Measurements from ENCODE around the gene SMAD4.

Gene SMAD4

GRCh38 chr18:51059969-51060368 is 30.0 kb downstream of the SMAD4 start:
- DNase-seq: no peak
- no peak for TF ChIP-seq CTCF (IDR thresholded peaks at IDR 0.05)
- no peaks in the 10 kb centered on the region for H3K9me3 ChIP-seq
- no peak overlapping the region for H3K4me3 ChIP-seq
- H3K27me3 ChIP-seq: no peaks in the 10 kb centered on the region
- H3K27ac ChIP-seq: no peak overlapping the region
- intact Hi-C loops (cut with DNase I; ENCODE audit: low total_unique reads): loop anchor here (10.0 kb wide), 1 partner anchor 135 kb away; the partner anchor contains the start of gene MEX3C
- no peaks in the 10 kb centered on the region for H3K4me1 ChIP-seq
- H3K36me3 ChIP-seq: peaks cover 45 to 67% (median 48%) of the 10 kb centered on the region in 3 donors

- Histone ChIP-seq H3K27me3 (no peaks in the 10 kb centered on the region), H3K4me3 (no peak overlapping the region), H3K36me3 (peaks cover 50 to 76% (median 54%) of the 10 kb centered on the region in 3 donors), H3K9me3 (no peaks in the 10 kb centered on the region), H3K27ac (no peak overlapping the region), H3K4me1 (peaks cover 0 to 24% (median 3%) of the 10 kb centered on the region in 4 donors)
- DNase-seq: no peak
- no peak for TF ChIP-seq CTCF (IDR thresholded peaks at IDR 0.05)
- intact Hi-C loops (cut with DNase I; ENCODE audit: low total_unique reads): loop anchor here (10.0 kb wide), 1 partner anchor 131 kb away; the partner anchor contains the start of gene MEX3C
Observed at GRCh38 chr18:51064256-51064655, 34.2 kb downstream of the SMAD4 start.

- Histone ChIP-seq H3K9me3 (no peaks in the 10 kb centered on the region), H3K4me1 (peaks cover 0 to 30% (median 3%) of the 10 kb centered on the region in 4 donors), H3K36me3 (peaks cover 30 to 68% (median 42%) of the 10 kb centered on the region in 3 donors), H3K27ac (no peak overlapping the region), H3K4me3 (no peak overlapping the region), H3K27me3 (no peaks in the 10 kb centered on the region)
- no peak for TF ChIP-seq CTCF (IDR thresholded peaks at IDR 0.05)
- intact Hi-C loops (cut with DNase I; ENCODE audit: low total_unique reads): loop anchor here (10.0 kb wide), 1 partner anchor 129 kb away; the partner anchor contains the start of gene MEX3C
- DNase-seq: no peak
Observed at GRCh38 chr18:51066273-51066672, 36.3 kb downstream of the SMAD4 start.

- no peaks in the 10 kb centered on the region for H3K27me3 ChIP-seq
- H3K4me3 ChIP-seq: no peak overlapping the region
- TF ChIP-seq CTCF (IDR thresholded peaks at IDR 0.05): no peak
- peaks cover 19 to 50% (median 30%) of the 10 kb centered on the region in 3 donors for H3K36me3 ChIP-seq
- no peak overlapping the region for H3K27ac ChIP-seq
- DNase-seq: no peak
- intact Hi-C loops (cut with DNase I; ENCODE audit: low total_unique reads): loop anchor here (10.0 kb wide), 1 partner anchor 127 kb away; the partner anchor contains the start of gene MEX3C
- peaks cover 0 to 30% (median 3%) of the 10 kb centered on the region in 4 donors for H3K4me1 ChIP-seq
- no peaks in the 10 kb centered on the region for H3K9me3 ChIP-seq
Observed at GRCh38 chr18:51068105-51068504, 38.1 kb downstream of the SMAD4 start.

- H3K4me3 ChIP-seq: no peak overlapping the region
- peaks cover 0 to 30% (median 3%) of the 10 kb centered on the region in 4 donors for H3K4me1 ChIP-seq
- no peaks in the 10 kb centered on the region for H3K27me3 ChIP-seq
- peaks cover 19 to 44% (median 30%) of the 10 kb centered on the region in 3 donors for H3K36me3 ChIP-seq
- TF ChIP-seq CTCF (IDR thresholded peaks at IDR 0.05): no peak
- H3K9me3 ChIP-seq: no peaks in the 10 kb centered on the region
- intact Hi-C loops (cut with DNase I; ENCODE audit: low total_unique reads): loop anchor here (10.0 kb wide), 1 partner anchor 125 kb away; the partner anchor contains the start of gene MEX3C
- no peak for DNase-seq
- H3K27ac ChIP-seq: no peak overlapping the region
Observed at GRCh38 chr18:51069885-51070284, 39.9 kb downstream of the SMAD4 start.

Measured in tibial artery (tissue), 4 donors.